HG03571 (cell line): ENCODE data around the gene INHBA.

Experiments used
- ATAC-seq: cut with Tn5 transposase; IDR thresholded peaks from one replicate; pipeline ENCODE4 v1.9.1; 2021; ENCODE audit not compliant: unreplicated experiment

Gene INHBA

GRCh38 chr7:41711283-41712064 is 8.6 kb upstream of the INHBA start:
- ATAC-seq: no peak

GRCh38 chr7:41710838-41711237 is 7.9 kb upstream of the INHBA start:
- no peak for ATAC-seq

GRCh38 chr7:41709621-41710020 is 6.7 kb upstream of the INHBA start:
- ATAC-seq: no peak

GRCh38 chr7:41708581-41709358 is 5.9 kb upstream of the INHBA start:
- no peak for ATAC-seq

GRCh38 chr7:41706228-41706930 is 3.5 kb upstream of the INHBA start:
- no peak for ATAC-seq

- ATAC-seq: peak; percentile 96
Observed at GRCh38 chr7:41705109-41705901, 2.4 kb upstream of the INHBA start.

- no peak for ATAC-seq
Observed at GRCh38 chr7:41701068-41701941, 1.6 kb downstream of the INHBA start.

- ATAC-seq: no peak
Observed at GRCh38 chr7:41700044-41700471, 2.8 kb downstream of the INHBA start.

- no peak for ATAC-seq
Observed at GRCh38 chr7:41699516-41699915, 3.4 kb downstream of the INHBA start.

GRCh38 chr7:41698726-41699125 is 4.2 kb downstream of the INHBA start:
- ATAC-seq: no peak

- no peak for ATAC-seq
Observed at GRCh38 chr7:41698114-41698513, 4.8 kb downstream of the INHBA start.

- no peak for ATAC-seq
Observed at GRCh38 chr7:41696323-41696916, 6.5 kb downstream of the INHBA start.

GRCh38 chr7:41695661-41696322 is 7.1 kb downstream of the INHBA start:
- no peak for ATAC-seq

- no peak for ATAC-seq
Observed at GRCh38 chr7:41694495-41694894, 8.4 kb downstream of the INHBA start.

GRCh38 chr7:41693150-41693997 is 9.5 kb downstream of the INHBA start:
- no peak for ATAC-seq

GRCh38 chr7:41692251-41692650 is 10.6 kb downstream of the INHBA start:
- no peak for ATAC-seq

GRCh38 chr7:41691286-41692190 is 11.4 kb downstream of the INHBA start:
- ATAC-seq: no peak
